Right lobe of liver (tissue), 4 donors: ENCODE results near the gene SLC46A3.

Experiments used
- POLR2A ChIP-seq: fragments of 450-650 bp; IDR thresholded peaks from one replicate; pipeline ENCODE4 v1.6.1; 2017; ENCODE audit warnings: antibody characterized with exemption, mild to moderate bottlenecking
- TF ChIP-seq, protein P1 (sequence below), 4 donors: fragments of 200-600 bp in 3 of 4; fragments of 450-650 bp in 1 of 4; IDR thresholded peaks; one replicate each; pipeline versions ENCODE4 v1.5.1 to v1.8.0; 2016 to 2022; ENCODE audit warnings: antibody characterized with exemption in 4 of 4, mild to moderate bottlenecking in 2 of 4
- donor health status: DM: no; HTN: no; CAD: no.
- donor health status: DM: no; HTN: no; CAD: no.
- donor health status: DM: no; HTN: yes; CAD: no.

- TF ChIP-seq, protein P1, sequence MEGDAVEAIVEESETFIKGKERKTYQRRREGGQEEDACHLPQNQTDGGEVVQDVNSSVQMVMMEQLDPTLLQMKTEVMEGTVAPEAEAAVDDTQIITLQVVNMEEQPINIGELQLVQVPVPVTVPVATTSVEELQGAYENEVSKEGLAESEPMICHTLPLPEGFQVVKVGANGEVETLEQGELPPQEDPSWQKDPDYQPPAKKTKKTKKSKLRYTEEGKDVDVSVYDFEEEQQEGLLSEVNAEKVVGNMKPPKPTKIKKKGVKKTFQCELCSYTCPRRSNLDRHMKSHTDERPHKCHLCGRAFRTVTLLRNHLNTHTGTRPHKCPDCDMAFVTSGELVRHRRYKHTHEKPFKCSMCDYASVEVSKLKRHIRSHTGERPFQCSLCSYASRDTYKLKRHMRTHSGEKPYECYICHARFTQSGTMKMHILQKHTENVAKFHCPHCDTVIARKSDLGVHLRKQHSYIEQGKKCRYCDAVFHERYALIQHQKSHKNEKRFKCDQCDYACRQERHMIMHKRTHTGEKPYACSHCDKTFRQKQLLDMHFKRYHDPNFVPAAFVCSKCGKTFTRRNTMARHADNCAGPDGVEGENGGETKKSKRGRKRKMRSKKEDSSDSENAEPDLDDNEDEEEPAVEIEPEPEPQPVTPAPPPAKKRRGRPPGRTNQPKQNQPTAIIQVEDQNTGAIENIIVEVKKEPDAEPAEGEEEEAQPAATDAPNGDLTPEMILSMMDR (IDR thresholded peaks at IDR 0.05), result no peak
- no peak for TF ChIP-seq POLR2A
Measured at GRCh38 chr13:28750187-28751045, 31.6 kb upstream of the SLC46A3 start.
